Activated T-helper 17 cell treated with anti-CD3 and anti-CD28 coated beads, Interleukin-2, amount 50 U/mL, for 72 hours (primary cell): ENCODE data around the gene TBC1D26. TPM values are rescaled to one million over a fixed set of nuclear protein-coding genes. Genes with fewer than 3 reads are reported as not detected.
"Not testable (repeated sequence)": the region's sequence is repeated elsewhere in the genome, so short reads cannot be mapped to it uniquely, and the experiment has no call there.

ENCODE experiments used
- ATAC-seq: fragments of 150-1000 bp; cut with Tn5 transposase; replicated peaks from 2 replicates; pipeline ENCODE4 v1.10.0; 2021; ENCODE audit warnings: mild to moderate bottlenecking, moderate library complexity
- H3K27ac Mint-ChIP-seq: one replicate; pipeline ENCODE4 v1.8.0; 2022; ENCODE audit warnings: mixed read lengths
- H3K27me3 Mint-ChIP-seq: one replicate; pipeline ENCODE4 v1.8.0; 2022; ENCODE audit warnings: mixed read lengths
- H3K36me3 Mint-ChIP-seq: one replicate; pipeline ENCODE4 v1.8.0; 2022; ENCODE audit warnings: low read depth, mild to moderate bottlenecking, mixed read lengths
- H3K4me1 Mint-ChIP-seq: one replicate; pipeline ENCODE4 v1.8.0; 2022; ENCODE audit warnings: mixed read lengths
- H3K4me3 Mint-ChIP-seq: one replicate; pipeline ENCODE4 v1.8.0; 2022; ENCODE audit warnings: mild to moderate bottlenecking, mixed read lengths
- H3K9me3 Mint-ChIP-seq: one replicate; pipeline ENCODE4 v1.8.0; 2022; ENCODE audit warnings: mixed read lengths
- total RNA-seq, 2 donors: library from RNA; stranded (reverse); gene quantifications; one replicate each; pipeline ENCODE4 v1.2.3, GENCODE V29; 2022

The TBC1D26 gene
- total RNA-seq, 2 donors from 2014 or later = 1.5 TPM; not detected in 1

DNA sequence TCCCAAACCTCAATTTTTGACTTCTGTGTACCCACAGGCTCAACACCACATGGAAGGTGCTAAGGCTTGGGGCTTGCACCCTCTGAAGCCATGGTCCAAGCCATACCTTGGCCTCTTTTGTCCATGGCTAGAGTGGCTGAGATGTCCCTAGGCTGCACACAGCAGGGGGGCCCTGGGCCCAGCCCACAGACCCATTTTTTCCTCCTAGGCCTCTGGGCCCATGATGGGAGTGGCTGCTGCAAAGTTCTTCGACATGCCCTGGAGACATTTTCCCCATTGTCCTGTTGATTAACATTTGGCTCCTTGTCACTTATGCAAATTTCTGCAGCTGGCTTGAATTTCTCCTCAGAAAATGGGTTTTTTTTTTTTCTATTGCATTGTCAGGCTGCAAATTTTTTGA lies 47.0 kb downstream of the TBC1D26 start:
- ATAC-seq = no peak
- H3K4me3 Mint-ChIP-seq = no peak overlapping the region
- no peaks in the 10 kb centered on the region for H3K36me3 Mint-ChIP-seq
- no peak overlapping the region for H3K27ac Mint-ChIP-seq
- H3K27me3 Mint-ChIP-seq = peaks cover 31% of the 10 kb centered on the region
- H3K9me3 Mint-ChIP-seq = peaks cover 6% of the 10 kb centered on the region
- H3K4me1 Mint-ChIP-seq = no peaks in the 10 kb centered on the region

DNA sequence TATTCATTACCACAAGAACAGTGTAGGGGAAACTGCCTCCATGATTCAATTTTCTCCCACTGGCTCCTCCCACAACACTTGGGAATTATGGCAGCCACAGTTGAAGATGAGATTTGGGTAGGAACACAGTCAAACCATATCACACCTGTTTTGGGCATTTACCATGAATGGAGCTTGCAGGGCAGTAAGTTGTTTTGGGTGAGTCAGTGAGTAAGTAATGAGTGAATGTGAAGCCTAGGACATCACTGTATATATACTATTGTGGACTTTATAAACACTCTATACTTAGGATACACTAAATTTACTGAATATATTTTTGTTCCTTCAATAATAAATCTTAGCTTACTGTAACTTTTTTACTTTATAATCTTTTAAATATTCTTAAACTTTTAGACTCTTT lies 48.1 kb downstream of the TBC1D26 start:
- Mint-ChIP-seq H3K27me3 (peaks cover 37% of the 10 kb centered on the region), H3K4me3 (no peak overlapping the region), H3K4me1 (no peaks in the 10 kb centered on the region), H3K9me3 (peaks cover 3% of the 10 kb centered on the region), H3K36me3 (no peaks in the 10 kb centered on the region), H3K27ac (no peak overlapping the region)
- no peak for ATAC-seq

GRCh38 chr17:15782866-15783265 lies 50.8 kb downstream of the TBC1D26 start:
- no peak for ATAC-seq
- H3K27ac Mint-ChIP-seq = no peak overlapping the region
- no peaks in the 10 kb centered on the region for H3K4me1 Mint-ChIP-seq

GRCh38 chr17:15783461-15783860 lies 51.4 kb downstream of the TBC1D26 start:
- Mint-ChIP-seq H3K9me3 (no peaks in the 10 kb centered on the region), H3K4me1 (no peaks in the 10 kb centered on the region), H3K27ac (no peak overlapping the region), H3K27me3 (peaks cover 34% of the 10 kb centered on the region), H3K4me3 (no peak overlapping the region), H3K36me3 (no peaks in the 10 kb centered on the region)
- ATAC-seq = no peak

More at GRCh38 chr17:15782866-15783265, 50.8 kb downstream of the TBC1D26 start:
- H3K9me3 Mint-ChIP-seq = no peaks in the 10 kb centered on the region
- no peak overlapping the region for H3K4me3 Mint-ChIP-seq
- H3K36me3 Mint-ChIP-seq = no peaks in the 10 kb centered on the region
- H3K27me3 Mint-ChIP-seq = peaks cover 37% of the 10 kb centered on the region

DNA sequence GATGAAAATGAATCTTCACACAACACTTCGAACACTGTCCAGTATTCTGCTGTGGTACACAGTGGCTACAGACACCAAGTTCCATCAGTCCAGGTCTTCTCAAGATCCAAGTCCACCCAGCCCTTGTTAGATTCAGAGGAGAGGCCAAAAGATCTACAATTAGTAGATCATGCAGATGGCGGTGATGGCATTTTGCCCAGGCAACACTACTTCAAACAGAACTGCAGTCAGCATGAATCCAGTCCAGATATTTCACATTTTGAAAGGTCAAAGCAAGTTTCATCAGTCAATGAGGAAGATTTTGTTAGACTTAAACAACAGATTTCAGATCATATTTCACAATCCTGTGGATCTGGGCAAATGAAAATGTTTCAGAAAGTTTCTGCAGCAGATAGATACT lies 52.3 kb downstream of the TBC1D26 start:
- H3K27me3 Mint-ChIP-seq = peaks cover 34% of the 10 kb centered on the region
- not testable (repeated sequence) for H3K27ac Mint-ChIP-seq, H3K9me3 Mint-ChIP-seq, H3K36me3 Mint-ChIP-seq, ATAC-seq, H3K4me3 Mint-ChIP-seq, H3K4me1 Mint-ChIP-seq

DNA sequence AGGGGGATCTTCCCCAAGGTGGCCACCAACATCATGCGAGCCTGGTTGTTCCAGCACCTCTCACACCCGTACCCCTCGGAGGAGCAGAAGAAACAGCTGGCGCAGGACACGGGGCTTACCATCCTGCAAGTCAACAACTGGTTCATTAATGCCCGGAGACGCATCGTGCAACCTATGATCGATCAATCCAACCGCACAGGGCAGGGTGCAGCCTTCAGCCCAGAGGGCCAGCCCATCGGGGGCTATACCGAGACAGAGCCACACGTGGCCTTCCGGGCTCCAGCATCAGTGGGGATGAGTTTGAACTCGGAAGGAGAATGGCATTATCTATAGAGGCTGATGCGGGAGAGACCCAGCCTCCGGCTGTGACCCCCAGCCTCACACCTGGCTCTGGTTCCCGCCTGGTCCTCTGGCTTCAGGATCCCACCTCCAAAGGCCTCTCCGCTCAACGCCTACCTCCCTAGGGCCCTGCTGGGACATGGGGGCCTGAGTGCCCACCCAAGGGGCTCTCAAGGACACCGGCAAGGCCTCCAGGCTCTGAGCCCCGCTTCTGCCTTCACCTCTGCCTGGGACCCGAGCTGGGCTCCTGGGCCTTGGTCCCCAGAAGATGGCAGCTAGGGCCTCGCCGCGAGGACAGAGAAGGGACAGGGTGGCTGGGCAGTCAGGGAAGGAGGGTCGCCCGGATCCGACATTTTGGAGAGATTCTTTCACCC lies 55.4 kb downstream of the TBC1D26 start:
- H3K27me3 Mint-ChIP-seq = peaks cover 14% of the 10 kb centered on the region
- not testable (repeated sequence) for ATAC-seq, H3K27ac Mint-ChIP-seq, H3K36me3 Mint-ChIP-seq, H3K4me3 Mint-ChIP-seq, H3K4me1 Mint-ChIP-seq, H3K9me3 Mint-ChIP-seq

DNA sequence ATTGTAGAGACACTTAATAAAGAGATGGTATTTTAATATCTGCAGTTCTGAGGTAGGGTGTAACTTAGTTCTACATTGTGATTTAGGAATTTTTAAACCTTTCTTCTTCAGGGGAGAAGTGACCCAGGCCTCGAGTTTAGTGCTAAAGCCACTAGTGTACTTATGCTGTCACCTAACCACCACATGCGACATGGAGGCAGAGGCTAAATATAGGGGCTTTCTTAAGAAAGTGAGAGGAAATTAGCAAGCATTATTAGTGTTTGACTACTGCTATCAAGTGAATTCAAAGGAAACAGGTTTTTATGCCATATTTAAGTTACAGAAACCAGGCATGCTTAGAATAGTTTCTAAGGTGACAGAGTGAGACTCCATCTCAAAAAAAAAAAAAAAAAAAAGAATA lies 56.3 kb downstream of the TBC1D26 start:
- not testable (repeated sequence) for ATAC-seq, H3K36me3 Mint-ChIP-seq, H3K27ac Mint-ChIP-seq, H3K9me3 Mint-ChIP-seq, H3K4me3 Mint-ChIP-seq, H3K4me1 Mint-ChIP-seq
- peaks cover 14% of the 10 kb centered on the region for H3K27me3 Mint-ChIP-seq

Other genes starting within 250 kb of the TBC1D26 start
- 10 to 100 TPM in 1 of 2 donors, 1 to 10 TPM in 1; 9.7 to 18.4 TPM for gene TVP23C, start 168.8 kb upstream of the TBC1D26 start, total RNA-seq
- gene FBXW10B, start 112.6 kb upstream of the TBC1D26 start, total RNA-seq = under 1 TPM; 0.58 to 0.77 TPM
- gene TRIM16, start 48.0 kb upstream of the TBC1D26 start, total RNA-seq = 10 to 100 TPM; 13.9 to 20.4 TPM
- 10 to 100 TPM; 22.3 to 35.8 TPM for gene ZNF286A, start 32.5 kb upstream of the TBC1D26 start, total RNA-seq
- 1 to 10 TPM in 1 of 2 donors, under 1 TPM in 1; 0.19 to 3.4 TPM for gene ADORA2B, start 212.8 kb downstream of the TBC1D26 start, total RNA-seq